LHCN-M2 (cell line): ENCODE results near the gene CA10. TPM values are rescaled to one million over a fixed set of nuclear protein-coding genes. Genes with fewer than 3 reads are reported as not detected.

Experiments used
- DNase-seq: peaks from one replicate; pipeline ENCODE4 v3.0.0-alpha.2; 2012; ENCODE audit warnings: low read depth
- total RNA-seq: library from RNA; depleted of rRNA; stranded (reverse); fragments of >200 nt; gene quantifications from 2 replicates; pipeline ENCODE4 v1.2.3, GENCODE V29; 2014

Gene CA10
- total RNA-seq, 1 experiment from 2014 or later: not detected

DNA sequence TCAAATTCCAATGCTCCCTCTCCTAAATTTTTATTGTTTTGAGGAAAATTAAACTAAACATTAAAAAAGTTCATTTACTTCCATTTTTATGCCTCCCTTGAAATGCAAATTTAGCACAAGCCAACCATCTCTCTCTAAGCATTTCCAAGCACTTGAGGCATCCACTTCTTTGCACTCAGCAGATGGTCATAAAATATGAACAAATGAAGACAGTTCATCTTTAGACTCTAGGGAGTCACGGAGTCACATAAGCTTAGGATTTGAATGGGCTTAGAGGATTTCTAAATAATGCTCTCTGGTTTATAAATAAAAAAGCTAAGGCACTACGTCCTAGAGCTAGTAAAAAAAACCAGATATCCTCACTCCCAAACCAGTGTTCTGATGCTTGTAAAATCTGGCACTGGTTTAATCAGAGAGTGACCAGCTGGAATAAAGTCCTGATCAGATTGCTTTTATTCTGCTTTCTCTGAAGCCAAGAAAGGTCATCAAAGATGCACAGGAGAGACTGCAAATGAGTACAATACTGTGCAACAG lies 204.2 kb downstream of the CA10 start:
- no peak for DNase-seq

DNA sequence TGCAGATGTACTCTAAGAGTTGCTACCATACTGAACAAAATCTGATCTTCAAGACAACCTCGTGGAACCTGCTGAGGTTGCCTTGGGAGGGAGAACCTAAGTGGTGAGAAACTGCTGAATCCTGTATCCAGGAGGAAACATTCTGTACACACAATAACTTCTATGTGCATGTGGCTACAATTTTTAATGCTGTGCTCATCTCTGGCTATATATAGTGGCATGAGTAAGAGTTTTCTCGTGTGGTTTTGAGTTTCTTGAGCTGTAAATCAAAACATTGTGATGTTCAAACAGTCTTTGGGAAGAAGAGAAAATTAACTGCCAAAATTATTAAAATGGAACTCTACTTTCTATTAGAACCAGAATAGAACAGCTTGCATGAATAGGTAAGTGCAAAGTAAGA lies 206.8 kb downstream of the CA10 start:
- DNase-seq: peak; percentile 48

DNA sequence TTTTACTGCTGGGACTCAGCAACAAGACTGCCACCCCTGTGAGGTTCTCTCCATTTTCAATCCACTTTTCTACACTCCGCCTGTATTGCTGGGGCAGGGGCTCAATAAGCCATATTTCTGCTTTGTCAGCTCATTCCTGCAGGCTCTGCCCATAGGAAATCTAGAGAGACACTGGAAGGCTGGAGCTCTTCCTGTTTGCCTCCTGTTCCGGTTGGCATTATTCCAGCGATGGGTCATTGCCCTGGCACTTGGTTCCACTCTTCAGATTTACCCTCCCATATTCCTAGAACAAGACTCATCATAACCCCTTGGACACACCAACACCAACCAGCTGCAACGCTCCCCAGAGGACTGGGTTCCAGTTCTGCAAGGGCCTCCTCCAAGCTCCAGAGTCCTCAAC lies 210.4 kb downstream of the CA10 start:
- peak; percentile 53 for DNase-seq

DNA sequence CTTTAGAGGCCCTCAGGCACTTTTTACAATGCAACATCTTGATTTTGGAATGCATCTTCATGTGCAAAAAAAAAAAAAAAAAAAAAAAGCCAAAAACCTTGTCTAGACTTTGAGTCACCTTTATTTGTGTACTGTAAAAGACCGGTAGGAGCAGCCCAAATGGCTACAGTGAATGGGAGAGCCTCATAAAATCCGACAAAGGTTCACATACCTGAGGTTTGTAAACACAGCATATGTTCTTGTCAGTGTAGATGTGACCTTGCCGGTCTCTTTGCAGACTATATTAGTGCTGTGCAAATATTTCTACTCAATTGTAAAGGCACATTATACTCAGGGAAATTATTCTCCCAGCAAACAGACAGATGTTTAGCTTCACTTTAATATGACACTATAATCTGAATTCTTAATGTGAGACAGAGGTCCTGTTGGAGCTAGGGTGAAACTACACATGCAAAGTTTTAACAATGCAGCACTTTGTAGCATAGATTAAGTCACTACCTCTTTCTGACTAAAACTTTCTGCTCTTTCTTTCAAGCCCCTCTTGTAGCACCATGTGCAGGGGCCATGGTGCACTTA lies 211.3 kb downstream of the CA10 start:
- DNase-seq: no peak

GRCh38 chr17:51946311-51946710 lies 212.2 kb downstream of the CA10 start:
- no peak for DNase-seq

GRCh38 chr17:51941272-51941671 lies 217.2 kb downstream of the CA10 start:
- peak; percentile 10 for DNase-seq

- no peak for DNase-seq
Observed at GRCh38 chr17:51937264-51937663, 221.2 kb downstream of the CA10 start.

GRCh38 chr17:51935477-51935876 lies 223.0 kb downstream of the CA10 start:
- no peak for DNase-seq

DNA sequence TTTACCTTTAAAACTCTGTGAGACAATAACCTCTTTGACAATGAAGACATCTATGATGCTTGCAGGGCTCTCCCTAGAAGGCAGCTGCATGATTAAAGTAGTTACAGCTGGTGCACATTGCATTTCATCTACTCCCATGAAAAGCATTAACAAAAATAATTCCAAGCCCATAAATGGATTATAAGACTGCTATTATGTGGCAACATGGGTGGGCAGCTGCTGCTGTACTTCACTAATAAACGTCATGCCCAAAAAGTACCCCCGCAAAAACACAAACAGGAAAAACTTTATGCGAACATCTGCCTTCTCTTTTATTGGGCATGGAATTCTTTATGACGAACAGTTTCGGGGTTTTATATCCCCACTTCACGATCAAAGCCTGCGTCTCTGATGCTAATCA lies 224.9 kb downstream of the CA10 start:
- DNase-seq: peak; percentile 4

- no peak for DNase-seq
Observed at GRCh38 chr17:51926448-51926847, 232.1 kb downstream of the CA10 start.

DNA sequence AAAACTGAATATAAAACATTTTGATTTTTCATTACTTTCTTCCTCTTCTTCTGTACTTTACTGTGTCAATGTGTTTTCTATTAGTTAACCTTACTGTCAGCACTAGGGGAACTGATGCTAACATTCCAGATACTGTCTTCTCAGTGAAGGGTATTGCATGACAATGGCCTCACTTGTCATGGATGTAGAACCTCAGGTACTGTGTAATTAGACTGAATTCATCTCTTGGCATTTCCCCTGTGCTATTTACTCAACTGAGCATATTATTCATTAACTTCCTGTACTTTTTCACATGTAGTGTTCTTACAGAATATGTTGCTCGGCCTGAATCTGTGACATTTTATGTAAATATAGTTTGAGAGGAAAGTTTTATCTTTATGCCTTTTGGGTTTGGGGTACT lies 237.0 kb downstream of the CA10 start:
- no peak for DNase-seq

- DNase-seq: no peak
Observed at GRCh38 chr17:51914577-51914976, 243.9 kb downstream of the CA10 start.

- DNase-seq: no peak
Observed at GRCh38 chr17:51913491-51914205, 244.9 kb downstream of the CA10 start.

DNA sequence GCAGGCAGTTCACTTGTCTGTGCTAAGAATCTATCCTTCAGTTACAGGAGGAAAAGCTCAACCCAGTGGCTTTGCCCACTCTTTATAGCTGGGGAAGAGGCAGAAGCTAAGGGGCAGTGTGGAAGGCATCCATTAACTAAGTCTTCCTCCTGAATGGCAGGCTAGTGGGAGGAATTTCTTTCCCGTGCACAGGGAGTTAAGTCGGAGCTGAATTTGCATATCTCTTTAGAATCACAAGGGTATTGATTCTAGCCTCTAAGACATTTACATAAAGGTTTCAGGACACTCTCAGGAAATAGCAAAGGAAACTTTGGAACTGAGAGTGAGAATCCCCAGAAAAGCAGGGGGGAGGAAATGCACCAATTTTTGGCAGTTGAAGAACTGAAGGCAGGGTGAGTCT lies 245.6 kb downstream of the CA10 start:
- no peak for DNase-seq

DNA sequence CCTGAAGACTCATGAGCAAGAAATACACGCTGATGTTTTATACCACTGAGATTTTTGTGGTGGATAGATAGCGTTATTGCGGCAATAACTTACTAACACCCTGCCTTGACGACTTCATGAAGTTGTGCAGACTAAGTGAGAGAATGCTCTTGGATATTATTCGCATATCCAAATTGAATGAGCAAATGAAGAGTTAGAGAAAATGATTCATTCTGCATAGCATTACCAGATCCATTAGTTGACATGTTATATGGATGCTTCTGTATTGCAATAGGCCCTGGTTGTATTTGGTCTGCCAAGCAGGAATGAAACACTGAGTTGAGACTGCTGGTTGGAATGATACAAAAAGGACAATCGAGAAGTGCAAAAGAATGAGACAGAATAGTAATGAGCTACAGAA lies 247.3 kb downstream of the CA10 start:
- DNase-seq: no peak

- DNase-seq: no peak
Observed at GRCh38 chr17:51909971-51910370, 248.5 kb downstream of the CA10 start.

DNA sequence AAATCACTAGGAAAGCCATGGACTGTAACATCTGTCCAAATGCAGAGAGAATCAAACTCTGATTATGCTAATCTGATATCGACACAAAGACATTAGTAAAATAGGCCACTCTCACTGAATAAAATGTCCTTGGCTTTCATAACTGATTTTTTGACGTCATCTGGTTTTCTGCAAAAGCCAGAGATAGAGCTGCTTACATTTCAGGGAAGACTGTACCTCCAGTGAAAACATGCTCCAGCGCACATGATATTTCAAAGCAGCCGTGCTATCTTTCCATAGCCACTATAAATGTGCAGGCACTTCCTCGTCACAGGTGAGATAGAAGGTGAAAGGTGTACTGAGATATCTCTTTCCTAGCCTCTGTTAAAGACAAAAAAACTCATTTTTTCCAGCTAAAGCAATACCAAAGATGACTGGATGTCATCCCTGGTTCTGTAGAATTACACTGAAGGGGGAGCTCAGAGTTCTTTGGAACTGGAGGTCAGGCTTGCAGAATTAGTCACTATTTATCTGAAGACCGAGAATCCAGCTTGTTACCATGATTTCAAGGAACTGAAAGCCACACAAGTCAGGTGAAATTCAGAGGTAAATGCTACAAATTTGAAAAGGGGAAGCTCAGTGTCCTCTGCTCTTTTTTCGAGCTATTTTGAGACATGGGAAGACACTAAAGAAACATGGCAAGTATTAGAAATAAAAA lies 249.5 kb downstream of the CA10 start:
- DNase-seq: no peak

DNA sequence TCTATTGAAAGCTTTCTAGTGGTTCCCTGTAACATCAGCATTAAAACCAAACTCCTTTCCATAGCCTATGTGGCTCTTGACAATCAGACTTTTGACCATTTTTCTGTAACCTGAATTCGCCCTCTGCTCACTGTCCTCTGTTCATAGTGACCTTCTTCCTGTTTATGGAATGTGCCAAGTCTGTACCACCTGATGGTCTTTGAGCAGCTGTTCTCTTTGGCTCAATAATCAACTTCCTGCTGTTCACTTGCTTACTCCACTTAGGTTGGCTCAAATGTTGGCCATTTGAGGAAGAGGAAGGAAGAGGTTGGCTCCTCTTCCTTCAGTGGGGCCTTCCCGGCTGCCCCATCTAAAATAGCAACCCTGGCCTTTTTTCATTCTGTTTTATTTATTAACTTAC lies 251.5 kb downstream of the CA10 start:
- DNase-seq: no peak

GRCh38 chr17:51904379-51904778 lies 254.1 kb downstream of the CA10 start:
- DNase-seq: no peak

GRCh38 chr17:51901242-51901641 lies 257.3 kb downstream of the CA10 start:
- no peak for DNase-seq

- no peak for DNase-seq
Observed at GRCh38 chr17:51891936-51892335, 266.6 kb downstream of the CA10 start.

DNA sequence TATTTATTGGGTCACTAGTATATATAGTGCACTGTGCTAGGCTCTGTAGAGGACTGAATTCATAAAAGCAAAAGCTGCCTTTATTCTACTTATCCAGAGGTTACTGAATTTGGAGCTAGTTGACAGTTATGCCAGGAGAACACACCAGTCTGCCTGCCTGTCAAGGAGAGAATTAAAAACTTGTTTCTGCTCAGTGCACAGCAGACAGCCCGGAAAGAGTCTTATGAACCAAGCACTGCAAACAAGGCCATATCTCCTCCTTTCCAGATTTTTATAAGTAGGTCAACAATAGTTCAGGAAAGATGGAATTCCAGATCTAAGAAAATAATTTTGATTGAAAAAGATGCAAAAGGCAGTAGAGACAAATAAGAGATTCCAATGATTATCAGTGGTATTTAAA lies 267.8 kb downstream of the CA10 start:
- DNase-seq: no peak

DNA sequence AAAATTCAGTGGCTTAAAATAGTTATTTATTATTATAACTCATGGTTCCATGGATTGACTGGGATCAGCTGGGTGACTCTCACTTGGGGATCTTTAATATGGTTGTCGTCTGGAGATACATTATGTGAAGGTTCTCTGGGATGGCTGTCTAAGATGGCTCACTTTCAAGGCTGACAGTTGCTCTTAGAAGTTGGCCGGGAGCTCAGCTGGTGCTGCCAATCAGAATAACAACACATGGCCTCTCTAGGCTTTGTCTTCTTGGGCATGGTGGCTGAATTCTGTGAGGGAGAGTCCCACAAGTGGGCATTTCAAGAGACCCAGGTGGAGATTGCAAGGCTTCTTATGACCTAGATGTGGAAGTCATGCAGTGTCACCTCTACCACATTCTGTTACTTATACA lies 269.7 kb downstream of the CA10 start:
- peak; percentile 3 for DNase-seq
